Measurements from ENCODE around the gene PARL.

GRCh38 chr3:183844606-183845005 is 40.1 kb downstream of the PARL start:
- no peak for TF ChIP-seq FOXP2 (optimal IDR thresholded peaks at IDR 0.05; ENCODE audit: control extremely low read depth, extremely low read length, insufficient read depth)
- no peak for TF ChIP-seq POLR2AphosphoS5 (IDR thresholded peaks at IDR 0.05; ENCODE audit: borderline replicate concordance, low read depth, low read length)
